KMS-11 (cell line): Measurements from ENCODE around the gene PCSK5.

Experiments
- H2AFZ ChIP-seq: fragments of 200-600 bp; sonication (generic); 2 replicates; pipeline ENCODE4 v1.6.1; 2016; ENCODE audit warnings: antibody characterized with exemption, mixed run types, low read depth
- H3K27ac ChIP-seq: fragments of 200-600 bp; sonication (generic); 2 replicates; pipeline ENCODE4 v1.6.1; 2016; ENCODE audit warnings: mild to moderate bottlenecking, mixed run types
- H3K27me3 ChIP-seq: fragments of 200-600 bp; sonication (generic); 2 replicates; pipeline ENCODE4 v1.6.1; 2017; ENCODE audit warnings: mild to moderate bottlenecking, low read depth, mixed run types, moderate library complexity; ENCODE audit not compliant: insufficient read depth
- H3K36me3 ChIP-seq: fragments of 200-600 bp; sonication (generic); 2 replicates; pipeline ENCODE4 v1.6.1; 2017; ENCODE audit warnings: mild to moderate bottlenecking, mixed run types; ENCODE audit not compliant: insufficient read depth
- H3K4me1 ChIP-seq: fragments of 200-600 bp; sonication (generic); 2 replicates; pipeline ENCODE4 v1.6.1; 2016; ENCODE audit warnings: mild to moderate bottlenecking, low read depth, mixed run types; ENCODE audit not compliant: poor library complexity, severe bottlenecking
- H3K4me2 ChIP-seq: fragments of 200-600 bp; sonication (generic); 2 replicates; pipeline ENCODE4 v1.7.0; 2016; ENCODE audit warnings: mild to moderate bottlenecking, mixed run types
- H3K4me3 ChIP-seq: fragments of 200-600 bp; sonication (generic); IDR thresholded peaks from 2 replicates; pipeline ENCODE4 v1.6.1; 2017; ENCODE audit warnings: low read depth, low read length, mixed read lengths; ENCODE audit not compliant: insufficient read depth
- H3K79me2 ChIP-seq: fragments of 200-600 bp; sonication (generic); 2 replicates; pipeline ENCODE4 v1.6.1; 2016; ENCODE audit warnings: low read depth, mixed run types; ENCODE audit not compliant: insufficient read depth
- H3K9ac ChIP-seq: fragments of 200-600 bp; sonication (generic); 2 replicates; pipeline ENCODE4 v1.6.1; 2016; ENCODE audit warnings: mild to moderate bottlenecking, mixed run types
- H4K20me1 ChIP-seq: fragments of 200-600 bp; sonication (generic); 2 replicates; pipeline ENCODE4 v1.6.1; 2016; ENCODE audit warnings: mild to moderate bottlenecking, mixed run types; ENCODE audit not compliant: insufficient read depth
- CTCF ChIP-seq: fragments of 200-600 bp; sonication (generic); conservative IDR thresholded peaks from 2 replicates; pipeline ENCODE4 v1.6.1; 2017; ENCODE audit warnings: low read depth, mild to moderate bottlenecking, antibody characterized with exemption, low read length, moderate library complexity, mixed read lengths

PCSK5 gene

GRCh38 chr9:76333964-76334363 is 443.5 kb downstream of the PCSK5 start:
- no peaks in the 10 kb centered on the region for H3K79me2 ChIP-seq
- H3K27me3 ChIP-seq, result no peaks in the 10 kb centered on the region
- H3K4me2 ChIP-seq, result no peak overlapping the region
- H3K27ac ChIP-seq, result no peak overlapping the region
- no peak overlapping the region for H2AFZ ChIP-seq
- no peaks in the 10 kb centered on the region; the same call in 1 of the 2 replicates for H4K20me1 ChIP-seq
- H3K4me3 ChIP-seq, result no peak overlapping the region
- no peaks in the 10 kb centered on the region for H3K4me1 ChIP-seq
- no peak overlapping the region for H3K9ac ChIP-seq
- no peaks in the 10 kb centered on the region for H3K36me3 ChIP-seq
- TF ChIP-seq CTCF, result no peak

- Histone ChIP-seq H3K27ac (no peak overlapping the region), H3K79me2 (no peaks in the 10 kb centered on the region), H3K4me1 (no peaks in the 10 kb centered on the region), H4K20me1 (no peaks in the 10 kb centered on the region; the same call in 1 of the 2 replicates), H3K36me3 (no peaks in the 10 kb centered on the region), H2AFZ (no peak overlapping the region), H3K4me2 (no peak overlapping the region), H3K9ac (no peak overlapping the region), H3K4me3 (no peak overlapping the region), H3K27me3 (no peaks in the 10 kb centered on the region)
- TF ChIP-seq CTCF, result no peak
These were observed 445.6 kb downstream of the PCSK5 start for GRCh38 chr9:76336027-76336426.

- Histone ChIP-seq H3K9ac (no peak overlapping the region), H3K27me3 (no peaks in the 10 kb centered on the region), H3K27ac (no peak overlapping the region), H3K36me3 (no peaks in the 10 kb centered on the region), H3K79me2 (no peaks in the 10 kb centered on the region), H3K4me3 (no peak overlapping the region), H2AFZ (no peak overlapping the region), H3K4me2 (no peak overlapping the region), H3K4me1 (no peaks in the 10 kb centered on the region), H4K20me1 (no peaks in the 10 kb centered on the region; the same call in 1 of the 2 replicates)
- no peak for TF ChIP-seq CTCF
These were observed 447.9 kb downstream of the PCSK5 start for GRCh38 chr9:76338418-76338817.

GRCh38 chr9:76341616-76342015 is 451.1 kb downstream of the PCSK5 start:
- no peak overlapping the region for H3K4me3 ChIP-seq
- TF ChIP-seq CTCF, result no peak

More at GRCh38 chr9:76341616-76342015, 451.1 kb downstream of the PCSK5 start:
- no peaks in the 10 kb centered on the region for H3K79me2 ChIP-seq
- H3K4me1 ChIP-seq, result no peaks in the 10 kb centered on the region
- no peaks in the 10 kb centered on the region for H3K27me3 ChIP-seq
- H3K9ac ChIP-seq, result no peak overlapping the region
- H3K4me2 ChIP-seq, result no peak overlapping the region
- no peaks in the 10 kb centered on the region for H3K36me3 ChIP-seq
- H2AFZ ChIP-seq, result no peak overlapping the region
- no peak overlapping the region for H3K27ac ChIP-seq
- H4K20me1 ChIP-seq, result no peaks in the 10 kb centered on the region
